ENCODE results near the gene LMAN1L.
A peak's percentile ranks its signal among the peaks of the same experiment; 100 is the strongest.

The LMAN1L gene

DNA sequence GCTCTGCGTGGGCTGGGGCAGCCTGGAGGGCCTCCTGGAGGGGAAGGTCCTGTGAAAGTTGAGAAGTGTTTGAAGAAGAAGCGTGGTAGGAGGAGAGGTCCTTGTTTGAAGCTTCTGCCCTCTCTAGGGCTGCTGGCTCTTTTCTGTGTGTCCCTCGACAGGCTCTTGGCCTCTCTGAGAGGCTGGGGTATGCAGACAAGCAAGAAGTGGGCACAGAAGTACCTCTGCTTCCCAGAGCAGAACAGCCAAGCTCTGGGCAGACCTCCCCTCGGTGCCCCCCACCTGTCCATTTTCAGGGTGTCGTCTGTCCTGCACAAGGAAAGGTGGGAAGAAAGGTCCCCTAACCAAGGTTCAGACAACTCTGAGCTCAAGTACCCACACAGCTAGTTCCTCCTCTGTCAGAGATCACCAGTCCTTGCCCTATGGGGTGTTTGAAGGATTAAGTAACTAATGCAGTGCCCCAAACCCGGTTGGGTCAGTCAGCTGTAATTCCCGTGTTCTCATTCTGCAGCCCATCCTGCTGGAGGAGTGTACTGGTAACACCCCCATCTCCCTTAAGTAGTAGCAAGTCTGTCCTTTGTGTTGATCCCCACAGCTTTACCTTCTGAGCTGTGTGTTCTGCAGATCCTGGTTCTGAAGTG, 24.5 kb upstream of the LMAN1L start:
- H3K4me3 ChIP-seq (ENCODE audit: low read depth, low read length): peak overlapping the region; percentile 44
- TF ChIP-seq MYC (IDR thresholded peaks at IDR 0.05; ENCODE audit: low read depth, low read length) (peak; percentile 39), CTCF (IDR thresholded peaks at IDR 0.05; ENCODE audit: low read depth, low read length) (no peak), POLR2A (IDR thresholded peaks at IDR 0.05; ENCODE audit: extremely low read depth, insufficient read length) (no peak)
- TF ChIP-seq, protein P1, sequence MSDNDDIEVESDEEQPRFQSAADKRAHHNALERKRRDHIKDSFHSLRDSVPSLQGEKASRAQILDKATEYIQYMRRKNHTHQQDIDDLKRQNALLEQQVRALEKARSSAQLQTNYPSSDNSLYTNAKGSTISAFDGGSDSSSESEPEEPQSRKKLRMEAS (IDR thresholded peaks at IDR 0.05; ENCODE audit: low read depth, low read length): no peak
- peak; percentile 69 for DNase-seq (ENCODE audit: low read depth)

- peak; percentile 77 for DNase-seq (ENCODE audit: low read depth)
- H3K4me3 ChIP-seq (ENCODE audit: low read depth, low read length): peak overlapping the region; percentile 44
- TF ChIP-seq, protein P1 (IDR thresholded peaks at IDR 0.05; ENCODE audit: low read depth, low read length): peak; percentile 12; the same call in 1 of the 2 replicates
- no peak for TF ChIP-seq CTCF (IDR thresholded peaks at IDR 0.05; ENCODE audit: low read depth, low read length)
- TF ChIP-seq POLR2A (IDR thresholded peaks at IDR 0.05; ENCODE audit: extremely low read depth, insufficient read length): no peak
These were observed 23.9 kb upstream of the LMAN1L start for GRCh38 chr15:74788683-74789151.

DNA sequence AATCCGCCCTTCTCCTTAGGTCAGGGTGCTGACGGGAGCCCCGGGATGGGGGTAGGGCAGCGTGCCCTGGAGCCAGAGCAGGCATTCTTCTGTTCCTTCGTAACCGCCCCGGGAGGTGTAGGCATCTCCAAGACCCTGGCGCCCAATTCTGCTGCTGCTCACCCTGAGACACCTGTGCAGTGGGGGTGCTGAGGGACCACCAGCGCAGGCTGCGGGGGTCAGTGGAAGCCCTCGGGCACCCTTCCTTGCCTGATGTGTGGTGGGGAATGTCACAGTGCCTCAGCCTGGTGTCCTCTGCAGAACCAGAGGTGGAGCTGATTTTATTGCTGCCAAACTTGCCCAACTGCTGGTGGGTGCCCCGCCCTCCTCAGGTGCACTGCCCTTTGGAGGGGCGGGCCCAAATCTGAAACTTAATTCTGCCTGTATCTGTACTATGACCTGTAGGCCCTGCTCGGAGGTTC, 23.4 kb upstream of the LMAN1L start:
- no peak for DNase-seq (ENCODE audit: low read depth)
- TF ChIP-seq, protein P1 (IDR thresholded peaks at IDR 0.05; ENCODE audit: low read depth, low read length): no peak
- TF ChIP-seq CTCF (IDR thresholded peaks at IDR 0.05; ENCODE audit: low read depth, low read length): no peak
- TF ChIP-seq MYC (IDR thresholded peaks at IDR 0.05; ENCODE audit: low read depth, low read length): no peak
- no peak for TF ChIP-seq POLR2A (IDR thresholded peaks at IDR 0.05; ENCODE audit: extremely low read depth, insufficient read length)
- peak overlapping the region; percentile 35 for H3K4me3 ChIP-seq (ENCODE audit: low read depth, low read length)

- no peak for TF ChIP-seq MYC (IDR thresholded peaks at IDR 0.05; ENCODE audit: low read depth, low read length)
- TF ChIP-seq, protein P1 (IDR thresholded peaks at IDR 0.05; ENCODE audit: low read depth, low read length): no peak
- no peak for TF ChIP-seq POLR2A (IDR thresholded peaks at IDR 0.05; ENCODE audit: extremely low read depth, insufficient read length)
- no peak for TF ChIP-seq CTCF (IDR thresholded peaks at IDR 0.05; ENCODE audit: low read depth, low read length)
- no peak for DNase-seq (ENCODE audit: low read depth)
- peak overlapping the region; percentile 35 for H3K4me3 ChIP-seq (ENCODE audit: low read depth, low read length)
These were observed 22.9 kb upstream of the LMAN1L start for GRCh38 chr15:74789741-74790079.

DNA sequence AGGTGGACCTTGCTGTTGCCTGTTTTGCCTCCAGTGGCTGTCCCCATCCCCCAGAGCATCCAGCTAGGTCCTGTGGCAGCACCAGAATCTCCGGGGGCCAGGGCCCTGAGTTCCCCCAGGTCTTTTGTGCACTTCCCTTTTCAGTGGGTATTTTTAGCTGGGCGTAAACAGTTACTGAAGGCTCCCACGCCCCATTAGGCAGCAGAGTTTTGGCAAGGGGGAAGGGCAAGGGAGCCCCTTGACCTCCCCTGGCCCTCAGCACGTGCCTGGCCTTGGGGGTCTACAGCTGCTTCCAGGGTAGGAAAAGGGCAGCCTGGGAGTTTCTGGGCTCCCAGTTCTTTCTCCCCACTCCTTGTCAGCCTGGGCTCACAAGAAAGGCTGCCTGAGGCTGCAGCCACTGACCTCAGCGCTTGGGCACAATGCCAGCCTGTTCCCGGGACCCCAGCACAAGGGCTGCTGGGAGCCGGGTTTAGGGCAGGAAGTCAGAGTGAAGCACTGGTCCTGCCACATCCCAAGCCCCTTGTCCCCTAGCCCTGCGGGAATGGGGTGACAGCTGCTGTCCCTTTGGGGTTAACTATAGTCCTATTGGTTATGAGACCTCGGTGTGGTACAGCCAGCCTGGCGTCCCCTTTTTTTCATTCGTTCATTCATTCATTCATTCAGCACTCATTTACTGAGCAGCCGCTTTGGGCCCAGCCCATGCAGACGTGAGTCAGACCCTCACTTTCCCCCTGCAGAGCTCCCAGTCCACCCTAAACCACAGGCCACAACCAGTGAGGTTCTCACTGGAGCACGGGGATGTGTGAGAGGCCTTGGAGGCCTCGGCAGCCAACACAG, 22.3 kb upstream of the LMAN1L start:
- DNase-seq (ENCODE audit: low read depth): peak; percentile 94
- peak overlapping the region; percentile 35 for H3K4me3 ChIP-seq (ENCODE audit: low read depth, low read length)
- TF ChIP-seq MYC (IDR thresholded peaks at IDR 0.05; ENCODE audit: low read depth, low read length) (peak; percentile 97), CTCF (IDR thresholded peaks at IDR 0.05; ENCODE audit: low read depth, low read length) (no peak)
- TF ChIP-seq, protein P1 (IDR thresholded peaks at IDR 0.05; ENCODE audit: low read depth, low read length): peak; percentile 84
